Erythroblast (primary cell): ENCODE results near the gene APLP2.
"Not testable (repeated sequence)": the region's sequence is repeated elsewhere in the genome, so short reads cannot be mapped to it uniquely, and the experiment has no call there.

Experiments used
- GATA1 ChIP-seq: IDR thresholded peaks from 2 replicates; pipeline ENCODE4 v1.6.1; 2011; ENCODE audit warnings: low read depth, mild to moderate bottlenecking, control low read depth, low read length, moderate library complexity
- POLR2A ChIP-seq: IDR thresholded peaks from 2 replicates; pipeline ENCODE4 v1.6.1; 2011; ENCODE audit warnings: mild to moderate bottlenecking, low read length

- not testable (repeated sequence) for TF ChIP-seq POLR2A, GATA1
Observed at GRCh38 chr11:130021606-130022005, 48.1 kb upstream of the APLP2 start.
